Esophagus muscularis mucosa (tissue), 3 donors: ENCODE measurements around the gene RNU5D-1.

Source experiments
- CTCF ChIP-seq, 3 experiments: fragments of 200-600 bp in 2 of 3; fragments of 450-650 bp in 1 of 3; sonication (generic) in 2 of 3; IDR thresholded peaks; one replicate each; pipeline ENCODE4 v1.5.1; 2017 to 2019; ENCODE audit warnings: antibody characterized with exemption in 3 of 3, mild to moderate bottlenecking in 2 of 3, moderate library complexity in 1 of 3
- POLR2AphosphoS5 ChIP-seq, 2 donors: sonication (generic); formaldehyde crosslinking; IDR thresholded peaks; one replicate each; pipeline ENCODE4 v1.6.1; 2017; ENCODE audit warnings: antibody characterized with exemption in 2 of 2

GRCh38 chr1:44757420-44757819, 26.4 kb upstream of the RNU5D-1 start:
- TF ChIP-seq CTCF (IDR thresholded peaks at IDR 0.05) (no peak), POLR2AphosphoS5 (IDR thresholded peaks at IDR 0.05) (no peak)
